HepG2 (cell line): Measurements from ENCODE around the gene NEK8. TPM values are rescaled to one million over a fixed set of nuclear protein-coding genes. Genes with fewer than 3 reads are reported as not detected.

Experiments used
- ARHGAP35 ChIP-seq: sonication (generic); formaldehyde crosslinking; IDR thresholded peaks from 2 replicates; pipeline ENCODE4 v1.9.0; 2022; ENCODE audit warnings: mild to moderate bottlenecking, inconsistent platforms, moderate library complexity, missing genetic modification reagents, borderline replicate concordance
- ARNTL ChIP-seq: sonication (generic); formaldehyde crosslinking; IDR thresholded peaks from 2 replicates; pipeline ENCODE4 v1.4.0; 2020; ENCODE audit warnings: mild to moderate bottlenecking, missing genetic modification reagents
- KAT8 ChIP-seq: IDR thresholded peaks from 2 replicates; pipeline ENCODE4 v1.6.1; 2016; ENCODE audit warnings: missing genetic modification reagents, missing compliant biosample characterization
- KDM2A ChIP-seq: sonication (generic); formaldehyde crosslinking; IDR thresholded peaks from 2 replicates; pipeline ENCODE4 v1.4.0; 2020; ENCODE audit warnings: low read depth, missing genetic modification reagents, borderline replicate concordance
- MEIS2 ChIP-seq: sonication (generic); formaldehyde crosslinking; IDR thresholded peaks from 2 replicates; pipeline ENCODE4 v1.9.0; 2021; ENCODE audit warnings: mild to moderate bottlenecking, missing genetic modification reagents
- PPARG ChIP-seq: conservative IDR thresholded peaks from 2 replicates; pipeline ENCODE4 v1.6.1; 2016; ENCODE audit warnings: missing biosample characterization, missing genetic modification reagents
- PRMT3 ChIP-seq: sonication (generic); formaldehyde crosslinking; IDR thresholded peaks from 2 replicates; pipeline ENCODE4 v1.8.1; 2022; ENCODE audit warnings: low read depth, mild to moderate bottlenecking, moderate library complexity, missing genetic modification reagents, borderline replicate concordance
- SRY ChIP-seq: sonication (generic); formaldehyde crosslinking; IDR thresholded peaks from 2 replicates; pipeline ENCODE4 v1.8.0; 2022; ENCODE audit warnings: mild to moderate bottlenecking, missing genetic modification reagents
- TBX2 ChIP-seq: sonication (generic); formaldehyde crosslinking; IDR thresholded peaks from 2 replicates; pipeline ENCODE4 v1.5.0; 2020; ENCODE audit warnings: missing genetic modification reagents, mild to moderate bottlenecking, borderline replicate concordance
- polyA plus RNA-seq, 8 experiments: library from polyadenylated mRNA; depleted of rRNA in 3 of 8; stranded (reverse) in 7 of 8; unstranded in 1 of 8; fragments of >200 nt; fragmentation: Illumina TruSeq in 4 of 8; extraction: Trizol in 4 of 8; gene quantifications; 2 replicates each; pipeline versions ENCODE4 v1.2.1 to v1.2.3, GENCODE V29; 2011 to 2016; ENCODE audit warnings: low read depth in 4 of 8, missing spikeins in 1 of 8, mixed read lengths in 1 of 8; ENCODE audit not compliant: insufficient read depth in 1 of 8
- total RNA-seq, 5 experiments: library from RNA; depleted of rRNA; stranded (reverse); fragments of >200 nt; fragmentation: Illumina TruSeq; extraction: Trizol; gene quantifications; 2 replicates each; pipeline ENCODE4 v1.2.3, GENCODE V29; 2016; ENCODE audit warnings: low read depth in 1 of 5
- TF ChIP-seq, protein P1 (sequence below): sonication (generic); formaldehyde crosslinking; IDR thresholded peaks from 2 replicates; pipeline ENCODE4 v1.5.0; 2020; ENCODE audit warnings: mild to moderate bottlenecking, missing genetic modification reagents, borderline replicate concordance
- TF ChIP-seq, protein P2 (sequence below): sonication (generic); formaldehyde crosslinking; IDR thresholded peaks from 2 replicates; pipeline ENCODE4 v1.4.0; 2020; ENCODE audit warnings: missing genetic modification reagents
- TF ChIP-seq, protein P3 (sequence below), 2 experiments: sonication (generic) in 1 of 2; formaldehyde crosslinking in 1 of 2; IDR thresholded peaks; 2 replicates each; pipeline versions ENCODE4 v1.4.0 to v1.6.1; 2018 to 2020; ENCODE audit warnings: missing genetic modification reagents in 2 of 2, borderline replicate concordance in 1 of 2, low read depth in 1 of 2, mild to moderate bottlenecking in 1 of 2, missing biosample characterization in 1 of 2
- TF ChIP-seq, protein P4 (sequence below): sonication (generic); formaldehyde crosslinking; IDR thresholded peaks from 2 replicates; pipeline ENCODE4 v1.8.0; 2022; ENCODE audit warnings: mild to moderate bottlenecking, missing genetic modification reagents, moderate library complexity

Gene NEK8
- total and polyA plus RNA-seq, 2 of the 13 experiments (the other 11 are each of a cell fraction or from before 2014, with no cell fraction given), result 5.8 to 13.5 TPM

GRCh38 chr17:28728364-28729200 is at the start of gene NEK8 (continued):
- TF ChIP-seq, protein P1, sequence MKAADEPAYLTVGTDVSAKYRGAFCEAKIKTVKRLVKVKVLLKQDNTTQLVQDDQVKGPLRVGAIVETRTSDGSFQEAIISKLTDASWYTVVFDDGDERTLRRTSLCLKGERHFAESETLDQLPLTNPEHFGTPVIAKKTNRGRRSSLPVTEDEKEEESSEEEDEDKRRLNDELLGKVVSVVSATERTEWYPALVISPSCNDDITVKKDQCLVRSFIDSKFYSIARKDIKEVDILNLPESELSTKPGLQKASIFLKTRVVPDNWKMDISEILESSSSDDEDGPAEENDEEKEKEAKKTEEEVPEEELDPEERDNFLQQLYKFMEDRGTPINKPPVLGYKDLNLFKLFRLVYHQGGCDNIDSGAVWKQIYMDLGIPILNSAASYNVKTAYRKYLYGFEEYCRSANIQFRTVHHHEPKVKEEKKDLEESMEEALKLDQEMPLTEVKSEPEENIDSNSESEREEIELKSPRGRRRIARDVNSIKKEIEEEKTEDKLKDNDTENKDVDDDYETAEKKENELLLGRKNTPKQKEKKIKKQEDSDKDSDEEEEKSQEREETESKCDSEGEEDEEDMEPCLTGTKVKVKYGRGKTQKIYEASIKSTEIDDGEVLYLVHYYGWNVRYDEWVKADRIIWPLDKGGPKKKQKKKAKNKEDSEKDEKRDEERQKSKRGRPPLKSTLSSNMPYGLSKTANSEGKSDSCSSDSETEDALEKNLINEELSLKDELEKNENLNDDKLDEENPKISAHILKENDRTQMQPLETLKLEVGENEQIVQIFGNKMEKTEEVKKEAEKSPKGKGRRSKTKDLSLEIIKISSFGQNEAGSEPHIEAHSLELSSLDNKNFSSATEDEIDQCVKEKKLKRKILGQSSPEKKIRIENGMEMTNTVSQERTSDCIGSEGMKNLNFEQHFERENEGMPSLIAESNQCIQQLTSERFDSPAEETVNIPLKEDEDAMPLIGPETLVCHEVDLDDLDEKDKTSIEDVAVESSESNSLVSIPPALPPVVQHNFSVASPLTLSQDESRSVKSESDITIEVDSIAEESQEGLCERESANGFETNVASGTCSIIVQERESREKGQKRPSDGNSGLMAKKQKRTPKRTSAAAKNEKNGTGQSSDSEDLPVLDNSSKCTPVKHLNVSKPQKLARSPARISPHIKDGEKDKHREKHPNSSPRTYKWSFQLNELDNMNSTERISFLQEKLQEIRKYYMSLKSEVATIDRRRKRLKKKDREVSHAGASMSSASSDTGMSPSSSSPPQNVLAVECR, result peak; percentile 85
- TF ChIP-seq TBX2 (peak; percentile 91), KDM2A (CRISPR knock-in tag) (peak; percentile 52; the same call in 1 of the 2 replicates), PPARG (CRISPR knock-in tag) (peak; percentile 43; the same call in 1 of the 2 replicates), ARNTL (CRISPR knock-in tag) (peak; percentile 76; the same call in 1 of the 2 replicates), PRMT3 (CRISPR knock-in tag) (no peak), SRY (CRISPR knock-in tag) (peak; percentile 75), MEIS2 (no peak), ARHGAP35 (CRISPR knock-in tag) (no peak), KAT8 (CRISPR knock-in tag) (peak; percentile 64; the same call in 1 of the 2 replicates)
- TF ChIP-seq, protein P2, sequence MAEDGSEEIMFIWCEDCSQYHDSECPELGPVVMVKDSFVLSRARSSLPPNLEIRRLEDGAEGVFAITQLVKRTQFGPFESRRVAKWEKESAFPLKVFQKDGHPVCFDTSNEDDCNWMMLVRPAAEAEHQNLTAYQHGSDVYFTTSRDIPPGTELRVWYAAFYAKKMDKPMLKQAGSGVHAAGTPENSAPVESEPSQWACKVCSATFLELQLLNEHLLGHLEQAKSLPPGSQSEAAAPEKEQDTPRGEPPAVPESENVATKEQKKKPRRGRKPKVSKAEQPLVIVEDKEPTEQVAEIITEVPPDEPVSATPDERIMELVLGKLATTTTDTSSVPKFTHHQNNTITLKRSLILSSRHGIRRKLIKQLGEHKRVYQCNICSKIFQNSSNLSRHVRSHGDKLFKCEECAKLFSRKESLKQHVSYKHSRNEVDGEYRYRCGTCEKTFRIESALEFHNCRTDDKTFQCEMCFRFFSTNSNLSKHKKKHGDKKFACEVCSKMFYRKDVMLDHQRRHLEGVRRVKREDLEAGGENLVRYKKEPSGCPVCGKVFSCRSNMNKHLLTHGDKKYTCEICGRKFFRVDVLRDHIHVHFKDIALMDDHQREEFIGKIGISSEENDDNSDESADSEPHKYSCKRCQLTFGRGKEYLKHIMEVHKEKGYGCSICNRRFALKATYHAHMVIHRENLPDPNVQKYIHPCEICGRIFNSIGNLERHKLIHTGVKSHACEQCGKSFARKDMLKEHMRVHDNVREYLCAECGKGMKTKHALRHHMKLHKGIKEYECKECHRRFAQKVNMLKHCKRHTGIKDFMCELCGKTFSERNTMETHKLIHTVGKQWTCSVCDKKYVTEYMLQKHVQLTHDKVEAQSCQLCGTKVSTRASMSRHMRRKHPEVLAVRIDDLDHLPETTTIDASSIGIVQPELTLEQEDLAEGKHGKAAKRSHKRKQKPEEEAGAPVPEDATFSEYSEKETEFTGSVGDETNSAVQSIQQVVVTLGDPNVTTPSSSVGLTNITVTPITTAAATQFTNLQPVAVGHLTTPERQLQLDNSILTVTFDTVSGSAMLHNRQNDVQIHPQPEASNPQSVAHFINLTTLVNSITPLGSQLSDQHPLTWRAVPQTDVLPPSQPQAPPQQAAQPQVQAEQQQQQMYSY (CRISPR knock-in tag), result peak; percentile 30; the same call in 1 of the 2 replicates
- TF ChIP-seq, protein P3, sequence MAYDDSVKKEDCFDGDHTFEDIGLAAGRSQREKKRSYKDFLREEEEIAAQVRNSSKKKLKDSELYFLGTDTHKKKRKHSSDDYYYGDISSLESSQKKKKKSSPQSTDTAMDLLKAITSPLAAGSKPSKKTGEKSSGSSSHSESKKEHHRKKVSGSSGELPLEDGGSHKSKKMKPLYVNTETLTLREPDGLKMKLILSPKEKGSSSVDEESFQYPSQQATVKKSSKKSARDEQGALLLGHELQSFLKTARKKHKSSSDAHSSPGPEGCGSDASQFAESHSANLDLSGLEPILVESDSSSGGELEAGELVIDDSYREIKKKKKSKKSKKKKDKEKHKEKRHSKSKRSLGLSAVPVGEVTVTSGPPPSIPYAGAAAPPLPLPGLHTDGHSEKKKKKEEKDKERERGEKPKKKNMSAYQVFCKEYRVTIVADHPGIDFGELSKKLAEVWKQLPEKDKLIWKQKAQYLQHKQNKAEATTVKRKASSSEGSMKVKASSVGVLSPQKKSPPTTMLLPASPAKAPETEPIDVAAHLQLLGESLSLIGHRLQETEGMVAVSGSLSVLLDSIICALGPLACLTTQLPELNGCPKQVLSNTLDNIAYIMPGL (CRISPR knock-in tag; IDR thresholded peaks at IDR 0.05; ENCODE audit: borderline replicate concordance in 1 of 2, low read depth in 1 of 2), result peak in 1 of 2 experiments; percentile 70; a peak in 1 of 4 replicates
- TF ChIP-seq, protein P4, sequence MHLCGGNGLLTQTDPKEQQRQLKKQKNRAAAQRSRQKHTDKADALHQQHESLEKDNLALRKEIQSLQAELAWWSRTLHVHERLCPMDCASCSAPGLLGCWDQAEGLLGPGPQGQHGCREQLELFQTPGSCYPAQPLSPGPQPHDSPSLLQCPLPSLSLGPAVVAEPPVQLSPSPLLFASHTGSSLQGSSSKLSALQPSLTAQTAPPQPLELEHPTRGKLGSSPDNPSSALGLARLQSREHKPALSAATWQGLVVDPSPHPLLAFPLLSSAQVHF (CRISPR knock-in tag), result no peak
